ENCODE measurements around the gene ENKD1. TPM values are rescaled to one million over a fixed set of nuclear protein-coding genes. Genes with fewer than 3 reads are reported as not detected.
A peak's percentile ranks its signal among the peaks of the same experiment; 100 is the strongest.

The ENKD1 gene
- total and polyA plus RNA-seq, 10 of the 15 experiments (the other 5 are each of a cell fraction or from before 2014, with no cell fraction given) = 0.19 to 8.1 (median 2.8) TPM

DNA sequence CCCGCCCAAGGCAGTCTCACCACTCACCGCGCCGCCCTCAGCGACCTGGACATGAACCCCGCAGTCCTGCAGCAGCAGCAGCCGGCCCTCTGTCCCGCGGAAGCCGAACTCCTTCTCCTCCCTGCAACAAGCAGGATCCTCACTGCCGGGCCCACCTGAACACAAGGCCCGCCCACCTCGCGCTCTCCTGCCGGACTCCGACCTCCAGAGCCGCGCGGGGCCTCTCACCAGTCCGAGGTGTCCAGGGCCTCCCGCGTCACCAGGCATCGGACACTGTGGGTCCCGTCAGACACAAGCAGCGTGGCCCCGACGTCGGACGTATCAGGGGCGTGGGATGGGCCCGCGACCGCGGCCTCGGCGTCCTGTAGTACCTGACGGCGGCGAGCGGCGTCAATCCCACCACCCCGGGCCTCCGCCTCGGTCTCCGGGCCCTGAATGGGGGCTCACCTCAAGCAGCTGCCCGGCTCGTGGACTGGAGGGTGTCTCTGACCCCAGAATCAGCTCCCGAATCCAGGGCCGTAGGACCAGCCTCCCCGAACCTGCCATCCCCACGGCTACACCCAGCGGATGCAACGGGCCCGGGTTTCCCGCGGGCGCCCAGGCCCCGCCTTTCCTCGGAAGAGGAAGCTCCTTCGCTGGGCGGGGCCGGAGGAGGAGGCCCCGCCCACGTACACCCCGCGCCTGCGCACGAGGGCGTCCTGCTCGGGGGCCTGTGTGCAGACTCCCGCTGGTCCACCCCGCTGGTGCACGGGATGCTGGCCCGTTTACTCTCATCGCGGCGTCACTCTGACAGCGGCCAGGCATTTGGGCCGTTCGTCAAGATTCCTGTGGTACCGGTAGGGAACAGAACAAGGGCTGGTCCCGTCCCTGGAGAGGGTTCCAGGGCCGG is 6.6 kb downstream of the ENKD1 start, which contains the start of gene ACD (continued):
- TF ChIP-seq, protein P1, sequence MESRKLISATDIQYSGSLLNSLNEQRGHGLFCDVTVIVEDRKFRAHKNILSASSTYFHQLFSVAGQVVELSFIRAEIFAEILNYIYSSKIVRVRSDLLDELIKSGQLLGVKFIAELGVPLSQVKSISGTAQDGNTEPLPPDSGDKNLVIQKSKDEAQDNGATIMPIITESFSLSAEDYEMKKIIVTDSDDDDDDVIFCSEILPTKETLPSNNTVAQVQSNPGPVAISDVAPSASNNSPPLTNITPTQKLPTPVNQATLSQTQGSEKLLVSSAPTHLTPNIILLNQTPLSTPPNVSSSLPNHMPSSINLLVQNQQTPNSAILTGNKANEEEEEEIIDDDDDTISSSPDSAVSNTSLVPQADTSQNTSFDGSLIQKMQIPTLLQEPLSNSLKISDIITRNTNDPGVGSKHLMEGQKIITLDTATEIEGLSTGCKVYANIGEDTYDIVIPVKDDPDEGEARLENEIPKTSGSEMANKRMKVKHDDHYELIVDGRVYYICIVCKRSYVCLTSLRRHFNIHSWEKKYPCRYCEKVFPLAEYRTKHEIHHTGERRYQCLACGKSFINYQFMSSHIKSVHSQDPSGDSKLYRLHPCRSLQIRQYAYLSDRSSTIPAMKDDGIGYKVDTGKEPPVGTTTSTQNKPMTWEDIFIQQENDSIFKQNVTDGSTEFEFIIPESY (IDR thresholded peaks at IDR 0.05) = no peak
- TF ChIP-seq ZNF24 (IDR thresholded peaks at IDR 0.05) = no peak
- no peak for TF ChIP-seq MYC (IDR thresholded peaks at IDR 0.05; ENCODE audit: insufficient read depth, insufficient read length, insufficient replicate concordance, low read length, severe bottlenecking)
- TF ChIP-seq MTA3 (IDR thresholded peaks at IDR 0.05; ENCODE audit: borderline replicate concordance, low read length) = no peak
- TF ChIP-seq RUNX3 (IDR thresholded peaks at IDR 0.05; ENCODE audit: low read length) = no peak
- no peak for TF ChIP-seq YBX1 (IDR thresholded peaks at IDR 0.05)
- TF ChIP-seq ZZZ3 (IDR thresholded peaks at IDR 0.05; ENCODE audit: control insufficient read depth, insufficient read length, low read depth) = no peak
- TF ChIP-seq RCOR1 (conservative IDR thresholded peaks at IDR 0.05; ENCODE audit: low read depth, low read length) = no peak
- TF ChIP-seq NFXL1 (IDR thresholded peaks at IDR 0.05; ENCODE audit: borderline replicate concordance) = no peak
- no peak; the same call in 1 of the 2 replicates for TF ChIP-seq GATAD2B (conservative IDR thresholded peaks at IDR 0.05; ENCODE audit: low read depth)
- no peak for TF ChIP-seq SUZ12 (IDR thresholded peaks at IDR 0.05; ENCODE audit: unreplicated experiment)
- TF ChIP-seq IKZF1 (conservative IDR thresholded peaks at IDR 0.05) = peak; percentile 59
- 0 out of 2 replicates have a peak, but pooled peaks have one; percentile 77 for TF ChIP-seq POLR2AphosphoS2 (IDR thresholded peaks at IDR 0.05; ENCODE audit: low read depth, low read length)
- TF ChIP-seq PBX3 (IDR thresholded peaks at IDR 0.05; ENCODE audit: insufficient replicate concordance, low read depth, low read length) = no peak
- TF ChIP-seq CBX3 (IDR thresholded peaks at IDR 0.05; ENCODE audit: borderline replicate concordance, low read depth) = no peak
- TF ChIP-seq, protein P2, sequence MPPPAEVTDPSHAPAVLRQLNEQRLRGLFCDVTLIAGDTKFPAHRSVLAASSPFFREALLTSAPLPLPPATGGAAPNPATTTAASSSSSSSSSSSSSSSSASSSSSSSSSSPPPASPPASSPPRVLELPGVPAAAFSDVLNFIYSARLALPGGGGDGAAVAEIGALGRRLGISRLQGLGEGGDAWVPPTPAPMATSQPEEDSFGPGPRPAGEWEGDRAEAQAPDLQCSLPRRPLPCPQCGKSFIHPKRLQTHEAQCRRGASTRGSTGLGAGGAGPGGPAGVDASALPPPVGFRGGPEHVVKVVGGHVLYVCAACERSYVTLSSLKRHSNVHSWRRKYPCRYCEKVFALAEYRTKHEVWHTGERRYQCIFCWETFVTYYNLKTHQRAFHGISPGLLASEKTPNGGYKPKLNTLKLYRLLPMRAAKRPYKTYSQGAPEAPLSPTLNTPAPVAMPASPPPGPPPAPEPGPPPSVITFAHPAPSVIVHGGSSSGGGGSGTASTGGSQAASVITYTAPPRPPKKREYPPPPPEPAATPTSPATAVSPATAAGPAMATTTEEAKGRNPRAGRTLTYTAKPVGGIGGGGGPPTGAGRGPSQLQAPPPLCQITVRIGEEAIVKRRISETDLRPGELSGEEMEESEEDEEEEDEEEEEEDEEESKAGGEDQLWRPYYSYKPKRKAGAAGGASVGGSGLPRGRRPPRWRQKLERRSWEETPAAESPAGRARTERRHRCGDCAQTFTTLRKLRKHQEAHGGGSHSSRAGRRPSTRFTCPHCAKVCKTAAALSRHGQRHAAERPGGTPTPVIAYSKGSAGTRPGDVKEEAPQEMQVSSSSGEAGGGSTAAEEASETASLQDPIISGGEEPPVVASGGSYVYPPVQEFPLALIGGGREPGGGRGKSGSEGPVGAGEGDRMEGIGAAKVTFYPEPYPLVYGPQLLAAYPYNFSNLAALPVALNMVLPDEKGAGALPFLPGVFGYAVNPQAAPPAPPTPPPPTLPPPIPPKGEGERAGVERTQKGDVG (CRISPR knock-in tag; IDR thresholded peaks at IDR 0.05) = no peak
- no peak for TF ChIP-seq EP300 (IDR thresholded peaks at IDR 0.05; ENCODE audit: borderline replicate concordance in 1 of 2, control insufficient read depth in 1 of 2, low read depth in 2 of 2, low read length in 2 of 2)
- no peak; the same call in 1 of the 2 replicates for TF ChIP-seq BACH1 (IDR thresholded peaks at IDR 0.05; ENCODE audit: borderline replicate concordance)
- TF ChIP-seq FOXM1 (IDR thresholded peaks at IDR 0.05; ENCODE audit: low read depth, low read length) = no peak
- no peak for TF ChIP-seq RELB (IDR thresholded peaks at IDR 0.05; ENCODE audit: low read depth)
- no peak for TF ChIP-seq WRNIP1 (IDR thresholded peaks at IDR 0.05; ENCODE audit: borderline replicate concordance, low read depth, low read length)

Measured in GM12878 (cell line).